ENCODE measurements around the gene NHEJ1. TPM values are rescaled to one million over a fixed set of nuclear protein-coding genes. Genes with fewer than 3 reads are reported as not detected.

NHEJ1 gene
- polyA plus RNA-seq, 5 donors: 14.8 to 20.9 (median 17.5) TPM

GRCh38 chr2:219184121-219184520 lies 23.5 kb upstream of the NHEJ1 start:
- DNase-seq: no peak

DNA sequence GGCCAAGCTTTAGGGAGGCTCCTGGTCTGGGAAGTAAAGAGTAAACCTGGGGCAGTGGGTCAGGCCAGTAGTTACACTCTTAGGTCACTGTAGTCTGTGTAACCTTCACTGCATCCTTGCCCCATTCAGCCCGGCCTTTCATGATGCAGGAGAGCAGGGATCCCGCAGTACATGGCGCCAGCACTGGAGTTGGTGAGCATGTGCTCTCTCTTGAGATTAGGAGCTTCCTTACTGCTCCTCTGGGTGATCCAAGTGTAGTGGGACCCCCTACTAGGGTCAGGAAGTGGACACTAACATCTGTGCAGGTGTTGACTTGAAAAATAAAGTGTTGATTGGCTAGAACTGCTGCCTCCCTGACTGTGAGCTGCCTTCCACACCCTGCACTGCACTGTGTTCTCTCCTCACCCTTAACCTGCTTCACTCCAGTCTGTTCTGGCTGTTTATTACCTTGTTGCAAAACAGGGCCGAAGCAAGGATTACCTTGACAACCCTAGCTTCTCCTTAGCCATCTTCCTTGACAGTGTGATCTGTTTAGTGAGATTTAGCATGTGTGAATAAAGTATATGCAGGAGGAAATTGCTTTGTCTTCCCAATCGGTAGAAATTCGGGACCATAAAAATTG lies 22.6 kb upstream of the NHEJ1 start:
- no peak for DNase-seq

DNA sequence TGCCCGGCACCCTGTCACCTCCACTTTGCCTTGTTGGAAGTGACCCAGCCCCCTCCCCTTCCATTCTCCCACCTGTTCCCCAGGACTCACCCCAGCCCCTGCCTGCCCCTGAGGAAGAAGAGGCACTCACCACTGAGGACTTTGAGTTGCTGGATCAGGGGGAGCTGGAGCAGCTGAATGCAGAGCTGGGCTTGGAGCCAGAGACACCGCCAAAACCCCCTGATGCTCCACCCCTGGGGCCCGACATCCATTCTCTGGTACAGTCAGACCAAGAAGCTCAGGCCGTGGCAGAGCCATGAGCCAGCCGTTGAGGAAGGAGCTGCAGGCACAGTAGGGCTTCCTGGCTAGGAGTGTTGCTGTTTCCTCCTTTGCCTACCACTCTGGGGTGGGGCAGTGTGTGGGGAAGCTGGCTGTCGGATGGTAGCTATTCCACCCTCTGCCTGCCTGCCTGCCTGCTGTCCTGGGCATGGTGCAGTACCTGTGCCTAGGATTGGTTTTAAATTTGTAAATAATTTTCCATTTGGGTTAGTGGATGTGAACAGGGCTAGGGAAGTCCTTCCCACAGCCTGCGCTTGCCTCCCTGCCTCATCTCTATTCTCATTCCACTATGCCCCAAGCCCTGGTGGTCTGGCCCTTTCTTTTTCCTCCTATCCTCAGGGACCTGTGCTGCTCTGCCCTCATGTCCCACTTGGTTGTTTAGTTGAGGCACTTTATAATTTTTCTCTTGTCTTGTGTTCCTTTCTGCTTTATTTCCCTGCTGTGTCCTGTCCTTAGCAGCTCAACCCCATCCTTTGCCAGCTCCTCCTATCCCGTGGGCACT lies 21.9 kb upstream of the NHEJ1 start:
- DNase-seq: no peak

DNA sequence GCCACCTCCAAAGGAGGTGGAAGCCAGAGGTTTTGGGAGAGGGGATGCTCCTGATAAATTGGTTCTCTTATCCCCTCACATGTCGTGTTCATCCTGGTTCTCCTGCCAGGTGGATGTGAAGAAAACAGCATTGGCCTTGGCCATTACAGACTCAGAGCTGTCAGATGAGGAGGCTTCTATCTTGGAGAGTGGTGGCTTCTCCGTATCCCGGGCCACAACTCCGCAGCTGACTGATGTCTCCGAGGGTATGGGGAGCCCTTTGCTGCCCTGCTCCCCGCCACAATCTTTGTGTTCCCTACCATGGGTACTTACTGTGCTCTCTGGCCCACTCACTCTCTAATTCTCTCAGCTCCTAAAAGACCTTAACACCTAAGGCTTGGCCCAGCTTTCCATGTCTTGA lies 20.9 kb upstream of the NHEJ1 start:
- DNase-seq: no peak

GRCh38 chr2:219180961-219181360 lies 20.3 kb upstream of the NHEJ1 start:
- no peak for DNase-seq

- DNase-seq: no peak
Observed at GRCh38 chr2:219179601-219180465, 19.2 kb upstream of the NHEJ1 start.

- no peak for DNase-seq
Observed at GRCh38 chr2:219178377-219179175, 18.0 kb upstream of the NHEJ1 start.

- peak; percentile 93 for DNase-seq
Observed at GRCh38 chr2:219177552-219178376, 17.1 kb upstream of the NHEJ1 start, which contains the start of gene RETREG2. Gene RETREG2 (plus strand): TSS chr2:219178275. CDS start chr2:219178353, 78 bp downstream.

DNA sequence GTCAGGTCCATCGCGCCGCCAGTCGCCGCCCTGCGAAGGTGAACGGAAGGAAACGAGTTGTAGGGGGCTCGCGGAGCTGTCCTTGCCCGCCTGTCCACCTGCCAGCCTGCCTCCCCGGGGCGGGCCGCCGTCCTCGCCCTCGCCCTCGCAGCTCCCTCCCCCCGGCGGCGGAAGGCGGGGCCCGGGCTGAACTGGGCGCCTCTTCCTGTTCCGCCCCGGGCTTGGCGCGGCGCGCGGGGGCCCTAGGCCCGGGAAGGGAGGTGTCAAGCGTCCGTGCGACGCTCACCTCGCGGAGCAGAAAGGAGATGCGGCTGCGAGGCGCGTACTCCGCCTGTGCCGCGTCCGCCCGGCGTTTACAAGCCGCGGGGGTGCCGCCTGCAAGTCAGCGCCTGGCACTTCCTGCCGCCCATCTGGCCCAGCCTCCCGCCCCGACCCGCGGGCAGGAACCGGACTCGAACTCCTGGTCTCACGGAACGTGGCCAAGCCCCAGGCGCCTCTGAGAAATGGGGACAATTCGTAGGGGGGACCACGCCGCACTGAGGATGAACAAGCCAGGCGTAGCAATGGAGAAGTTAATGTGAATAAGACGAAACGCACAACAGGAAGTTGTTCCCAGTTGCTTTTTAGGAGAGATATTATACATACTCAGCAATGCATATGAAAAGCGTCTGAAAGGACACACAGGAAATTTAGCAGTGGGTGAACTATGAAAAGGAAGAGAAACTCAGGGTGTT lies 16.4 kb upstream of the NHEJ1 start, which contains the start of gene CNPPD1:
TSS of gene CNPPD1 (minus strand) at position 108 of the 734 bp plus-strand sequence. CDS start at position 11, 97 bp downstream.
- DNase-seq: peak; percentile 79 to 85

GRCh38 chr2:219175928-219176817 lies 15.6 kb upstream of the NHEJ1 start:
- DNase-seq: peak in 1 of 2 donors; percentile 17

- no peak for DNase-seq
Observed at GRCh38 chr2:219175486-219175885, 14.9 kb upstream of the NHEJ1 start.

DNA sequence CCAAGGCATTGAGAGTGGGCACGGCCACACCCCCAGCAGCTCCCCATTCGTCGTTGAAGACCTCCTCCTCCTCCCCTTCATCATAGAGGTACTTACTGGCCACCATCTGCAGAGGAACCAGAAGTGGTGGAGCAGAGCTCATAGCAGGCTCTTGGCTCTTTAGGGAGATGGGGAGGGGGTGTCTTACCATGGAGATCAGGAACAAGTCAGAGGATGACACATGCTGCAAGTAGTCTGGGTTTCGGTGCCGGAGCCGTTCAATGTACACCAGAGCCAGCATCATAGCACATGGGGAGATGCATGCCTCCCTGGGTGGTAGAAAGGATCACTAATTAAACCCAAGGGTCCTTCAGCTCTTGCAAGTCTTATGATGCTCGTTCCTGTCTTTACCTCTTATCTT lies 14.2 kb upstream of the NHEJ1 start:
- no peak for DNase-seq

DNA sequence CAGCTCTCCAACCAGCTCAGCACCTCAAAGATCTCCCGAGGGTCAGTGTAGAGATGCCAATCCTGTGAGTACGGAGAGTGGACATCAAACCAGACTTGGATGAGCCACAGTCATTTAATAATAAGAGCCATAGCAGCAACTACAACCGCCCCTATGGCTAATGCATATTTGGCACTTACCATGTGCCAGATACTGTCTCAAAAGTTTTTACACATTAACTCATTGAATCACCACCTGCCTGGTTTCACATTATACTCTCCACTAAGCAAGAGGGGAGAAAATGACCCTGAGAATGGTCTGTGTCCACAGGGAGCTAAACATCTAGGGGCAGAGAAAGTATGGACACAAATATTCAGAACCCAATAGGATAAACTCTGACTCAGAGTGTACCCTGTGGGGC lies 13.5 kb upstream of the NHEJ1 start:
- DNase-seq: no peak

DNA sequence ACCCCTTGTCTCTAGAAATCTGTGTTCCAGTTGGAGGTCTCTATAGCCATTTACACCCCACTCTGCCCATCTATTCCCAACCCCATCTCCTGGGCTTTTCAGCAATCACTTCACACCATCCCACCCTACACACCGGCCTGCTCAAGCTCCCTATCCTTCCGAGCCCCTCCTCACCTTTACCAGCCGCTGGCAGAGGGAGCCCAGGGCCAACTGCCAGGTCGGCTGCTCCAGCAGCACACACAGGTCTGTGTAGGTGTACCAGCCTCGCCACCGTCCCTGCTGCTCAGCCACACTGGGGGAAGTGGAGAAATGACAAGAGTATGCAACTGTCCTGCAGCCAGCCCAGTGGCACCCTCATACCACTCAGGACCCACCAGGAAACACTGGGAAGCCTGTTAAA lies 12.6 kb upstream of the NHEJ1 start:
- no peak for DNase-seq

- no peak for DNase-seq
Observed at GRCh38 chr2:219172231-219173154, 11.9 kb upstream of the NHEJ1 start.

GRCh38 chr2:219171231-219171651 lies 10.6 kb upstream of the NHEJ1 start:
- peak in 1 of 2 donors; percentile 34 for DNase-seq

DNA sequence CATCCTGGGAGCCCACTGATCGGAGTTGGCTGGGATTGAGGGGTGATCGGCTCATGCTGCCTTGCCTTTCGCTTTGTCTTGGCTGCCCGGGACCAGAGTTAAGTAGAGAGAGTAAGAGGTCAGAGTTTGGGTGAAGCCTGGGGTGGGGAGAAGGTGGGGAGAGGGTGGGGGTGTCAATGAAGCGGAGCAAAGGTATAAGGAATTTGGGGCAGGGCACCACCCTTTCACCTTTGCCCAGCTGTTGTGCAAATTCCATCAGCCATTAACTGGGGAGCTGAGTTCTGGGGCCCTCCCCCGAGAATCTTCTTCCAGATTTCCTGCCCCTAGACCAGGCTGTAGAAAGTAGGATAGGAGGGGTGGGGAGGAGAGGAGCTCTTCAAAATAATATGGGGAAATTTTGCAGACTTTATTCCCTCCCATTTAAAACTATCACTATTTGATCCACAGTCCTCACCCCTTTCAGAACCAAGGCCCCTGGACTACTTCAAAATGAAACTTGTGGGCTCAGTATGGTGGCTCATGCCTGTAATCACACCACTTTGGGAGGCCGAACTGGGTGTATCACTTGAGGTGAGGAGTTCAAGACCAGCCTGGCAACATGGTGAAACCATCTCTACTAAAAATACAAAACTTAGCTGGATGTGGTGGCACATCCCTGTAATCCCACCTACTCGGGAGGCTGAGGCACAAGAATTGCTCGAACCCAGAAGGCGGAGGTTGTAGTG lies 9.5 kb upstream of the NHEJ1 start, which contains the start of gene SLC23A3:
TSS of gene SLC23A3 (minus strand) at position 100 of the 725 bp plus-strand sequence. CDS start at position 55, 45 bp downstream.
- no peak for DNase-seq

Measured in right lung (tissue), 5 donors.